ENCODE data around the gene SLC4A2. TPM values are rescaled to one million over a fixed set of nuclear protein-coding genes. Genes with fewer than 3 reads are reported as not detected.

SLC4A2 gene
- total and polyA plus RNA-seq, 2 of the 8 experiments (the other 6 are each of a cell fraction or from before 2014, with no cell fraction given) = 72.6 to 147 TPM

- Histone ChIP-seq H4K91ac (replicated peaks; ENCODE audit: insufficient read length, low read length) (no peak overlapping the region), H3K23ac (ENCODE audit: insufficient read length) (no peak overlapping the region), H3K4me3 (ENCODE audit: extremely low read depth in 1 of 4, insufficient read depth in 2 of 4, low read depth in 3 of 4, low read length in 4 of 4) (no peak overlapping the region), H3K23me2 (ENCODE audit: low read depth, low read length) (peaks cover 3% of the 10 kb centered on the region), H2AK5ac (ENCODE audit: low read depth, low read length) (no peak overlapping the region), H3K9ac (replicated peaks in 1 of 4; ENCODE audit: extremely low read depth in 1 of 4, low read depth in 3 of 4, low read length in 3 of 4) (no peak overlapping the region), H4K20me1 (replicated peaks in 1 of 2; ENCODE audit: control insufficient read depth in 1 of 2, insufficient read depth in 2 of 2, low read length in 2 of 2) (peaks cover 18 to 27% of the 10 kb centered on the region in 2 experiments), H2BK20ac (ENCODE audit: low read length) (no peak overlapping the region), H2BK5ac (ENCODE audit: low read depth, low read length) (no peak overlapping the region), H3K9me3 (ENCODE audit: insufficient read depth in 2 of 2, low read depth in 1 of 2, low read length in 1 of 2) (no peaks in the 10 kb centered on the region), H2AFZ (ENCODE audit: low read length) (no peak overlapping the region), H3K79me2 (ENCODE audit: control insufficient read depth in 1 of 2, insufficient read depth in 2 of 2, low read length in 2 of 2) (peaks cover 0 to 5% of the 10 kb centered on the region in 2 experiments; a peak in 1 of 4 replicates), H3K18ac (ENCODE audit: extremely low read depth, low read length) (no peak overlapping the region), H3K36me3 (ENCODE audit: control insufficient read depth in 2 of 4, insufficient read depth in 4 of 4, low read length in 3 of 4) (peaks cover 19 to 49% (median 42%) of the 10 kb centered on the region in 4 experiments), H3K4me1 (replicated peaks in 1 of 4; ENCODE audit: control insufficient read depth in 3 of 4, insufficient read depth in 4 of 4, low read length in 3 of 4) (peaks cover 0 to 20% (median 15%) of the 10 kb centered on the region in 4 experiments; a peak in 6 of 7 replicates), H3K14ac (ENCODE audit: insufficient read length) (no peak overlapping the region), H2BK120ac (replicated peaks; ENCODE audit: low read depth, low read length) (no peak overlapping the region), H3K56ac (replicated peaks; ENCODE audit: insufficient read length, low read depth, low read length) (no peak overlapping the region), H2BK15ac (ENCODE audit: low read length) (no peak overlapping the region), H3K27me3 (replicated peaks in 1 of 4; ENCODE audit: control insufficient read depth in 3 of 4, extremely low read depth in 1 of 4, insufficient read depth in 3 of 4, low read length in 3 of 4) (no peaks in the 10 kb centered on the region), H3K27ac (ENCODE audit: low read depth, low read length) (no peak overlapping the region), H3K79me1 (ENCODE audit: low read depth, low read length) (peaks cover 5% of the 10 kb centered on the region), H3K4me2 (ENCODE audit: insufficient read depth in 1 of 2, low read depth in 2 of 2, low read length in 2 of 2) (no peak overlapping the region), H4K8ac (ENCODE audit: extremely low read depth, insufficient read depth, low read length) (no peak overlapping the region), H4K5ac (ENCODE audit: insufficient read length, low read depth, low read length) (no peak overlapping the region), H3K4ac (replicated peaks; ENCODE audit: insufficient read length, low read depth, low read length) (no peak overlapping the region), H2BK12ac (ENCODE audit: low read depth, low read length) (no peak overlapping the region)
- DNase-seq (ENCODE audit: low read depth in 1 of 2, low spot score in 2 of 2) = no peak
- WGBS, 2 experiments (ENCODE audit: extremely low coverage in 1 of 2, insufficient coverage in 1 of 2, insufficient read length in 1 of 2, insufficient replicate concordance in 2 of 2, low coverage in 1 of 2, low lambda C conversion rate in 2 of 2, missing lambda C conversion rate in 1 of 2) = 92% methylated on average over 25 of the region's 26 CpGs; no CpG with 5 or more reads in 1 of the 2 experiments
- POLR2A ChIA-PET (ENCODE audit: partially characterized antibody) = interaction anchor here (0.6 to 4.9 kb wide), 4 partner anchors 9 to 130 kb away, joined by 3 to 77 read pairs (median 18); no protein-coding TSS in a partner anchor
- CTCF ChIA-PET (ENCODE audit: partially characterized antibody) = interaction anchor here (0.8 to 6.0 kb wide), 7 partner anchors 11 to 57 kb away, joined by 3 to 81 read pairs (median 4); no protein-coding TSS in a partner anchor
- no peak for TF ChIP-seq KDM5A (IDR thresholded peaks at IDR 0.05; ENCODE audit: low read length)
- no peak for TF ChIP-seq HDAC2 (IDR thresholded peaks at IDR 0.05; ENCODE audit: borderline replicate concordance in 1 of 2, low read depth in 2 of 2, low read length in 2 of 2)
- no peak for TF ChIP-seq ASH2L (IDR thresholded peaks at IDR 0.05; ENCODE audit: low read length)
- TF ChIP-seq POLR2AphosphoS5 (IDR thresholded peaks at IDR 0.05; ENCODE audit: low read depth, low read length) = no peak
- TF ChIP-seq BRCA1 (IDR thresholded peaks at IDR 0.05; ENCODE audit: low read depth, low read length) = no peak
- TF ChIP-seq POLR2A (IDR thresholded peaks at IDR 0.05; ENCODE audit: control extremely low read depth in 1 of 2, low read depth in 2 of 2, low read length in 2 of 2) = 0 out of 3 replicates have a peak, but pooled peaks of 1 of the 2 experiments have one; percentile 16
- TF ChIP-seq SP1 (IDR thresholded peaks at IDR 0.05; ENCODE audit: low read depth, low read length) = no peak
- FAIRE-seq = no peak
Measured at GRCh38 chr7:151074817-151075661, 15.7 kb downstream of the SLC4A2 start.

Data from H1 (cell line).